Measurements from ENCODE around the gene GRID2. TPM values are rescaled to one million over a fixed set of nuclear protein-coding genes. Genes with fewer than 3 reads are reported as not detected.

Gene GRID2
- total RNA-seq, 6 experiments from 2014 or later = not detected

DNA sequence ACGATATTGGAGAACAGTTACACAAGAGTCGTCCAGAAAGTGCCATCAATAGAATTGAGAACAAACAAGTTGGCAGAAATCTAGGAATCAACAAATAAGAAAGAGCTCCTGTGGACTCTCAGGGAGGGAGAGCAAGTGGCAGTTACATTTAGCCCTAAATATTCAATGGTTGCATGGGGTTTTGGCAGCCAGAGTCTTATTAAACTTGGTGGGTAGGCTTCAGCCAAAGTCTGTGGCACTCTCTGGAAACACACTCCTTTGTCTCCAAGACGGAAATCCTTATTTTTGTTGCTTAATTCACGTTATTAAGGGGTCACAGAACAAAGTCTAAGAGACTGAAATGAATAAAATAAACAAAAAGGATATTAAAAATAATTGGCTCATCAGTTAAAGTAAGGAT, 782.6 kb downstream of the GRID2 start:
- no peaks in the 10 kb centered on the region; the same call in 1 of the 2 replicates for H3K27me3 Mint-ChIP-seq (ENCODE audit: insufficient read depth)
- no peak for DNase-seq
- TF ChIP-seq, protein P1, sequence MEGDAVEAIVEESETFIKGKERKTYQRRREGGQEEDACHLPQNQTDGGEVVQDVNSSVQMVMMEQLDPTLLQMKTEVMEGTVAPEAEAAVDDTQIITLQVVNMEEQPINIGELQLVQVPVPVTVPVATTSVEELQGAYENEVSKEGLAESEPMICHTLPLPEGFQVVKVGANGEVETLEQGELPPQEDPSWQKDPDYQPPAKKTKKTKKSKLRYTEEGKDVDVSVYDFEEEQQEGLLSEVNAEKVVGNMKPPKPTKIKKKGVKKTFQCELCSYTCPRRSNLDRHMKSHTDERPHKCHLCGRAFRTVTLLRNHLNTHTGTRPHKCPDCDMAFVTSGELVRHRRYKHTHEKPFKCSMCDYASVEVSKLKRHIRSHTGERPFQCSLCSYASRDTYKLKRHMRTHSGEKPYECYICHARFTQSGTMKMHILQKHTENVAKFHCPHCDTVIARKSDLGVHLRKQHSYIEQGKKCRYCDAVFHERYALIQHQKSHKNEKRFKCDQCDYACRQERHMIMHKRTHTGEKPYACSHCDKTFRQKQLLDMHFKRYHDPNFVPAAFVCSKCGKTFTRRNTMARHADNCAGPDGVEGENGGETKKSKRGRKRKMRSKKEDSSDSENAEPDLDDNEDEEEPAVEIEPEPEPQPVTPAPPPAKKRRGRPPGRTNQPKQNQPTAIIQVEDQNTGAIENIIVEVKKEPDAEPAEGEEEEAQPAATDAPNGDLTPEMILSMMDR (IDR thresholded peaks at IDR 0.05) = no peak
- H3K4me1 Mint-ChIP-seq (ENCODE audit: low read depth) = no peaks in the 10 kb centered on the region
- H3K9me3 Mint-ChIP-seq = peaks cover 25% of the 10 kb centered on the region
- H3K36me3 Mint-ChIP-seq (ENCODE audit: low read depth) = no peaks in the 10 kb centered on the region
- H3K27ac Mint-ChIP-seq = no peak overlapping the region
- H3K4me3 Mint-ChIP-seq = no peak overlapping the region

DNA sequence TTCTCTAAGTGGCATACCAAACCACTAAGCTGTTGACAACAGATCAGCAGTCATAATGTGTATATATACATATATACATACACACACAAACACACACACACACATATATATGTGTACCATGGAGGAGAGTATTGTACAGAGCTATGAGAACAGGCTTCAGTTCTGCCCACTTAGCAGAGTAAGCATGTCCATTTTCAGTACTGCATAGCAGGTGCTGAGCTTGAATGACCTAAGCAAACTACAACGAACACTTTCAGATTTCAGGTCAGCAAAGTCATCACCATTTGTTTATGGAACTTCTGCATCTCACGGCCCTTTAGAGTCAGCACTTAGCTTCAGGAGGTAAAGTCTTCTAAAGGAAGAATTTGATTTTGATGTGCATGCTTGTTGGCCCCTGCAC, 789.0 kb downstream of the GRID2 start:
- 0 out of 2 replicates have a peak, but pooled peaks cover 4% of the 10 kb centered on the region for H3K36me3 Mint-ChIP-seq (ENCODE audit: low read depth)
- no peak overlapping the region for H3K4me3 Mint-ChIP-seq
- H3K4me1 Mint-ChIP-seq (ENCODE audit: low read depth) = no peaks in the 10 kb centered on the region
- no peak overlapping the region for H3K27ac Mint-ChIP-seq
- H3K27me3 Mint-ChIP-seq (ENCODE audit: insufficient read depth) = no peaks in the 10 kb centered on the region
- TF ChIP-seq, protein P1 (IDR thresholded peaks at IDR 0.05) = no peak
- DNase-seq = no peak
- peaks cover 18% of the 10 kb centered on the region for H3K9me3 Mint-ChIP-seq

DNA sequence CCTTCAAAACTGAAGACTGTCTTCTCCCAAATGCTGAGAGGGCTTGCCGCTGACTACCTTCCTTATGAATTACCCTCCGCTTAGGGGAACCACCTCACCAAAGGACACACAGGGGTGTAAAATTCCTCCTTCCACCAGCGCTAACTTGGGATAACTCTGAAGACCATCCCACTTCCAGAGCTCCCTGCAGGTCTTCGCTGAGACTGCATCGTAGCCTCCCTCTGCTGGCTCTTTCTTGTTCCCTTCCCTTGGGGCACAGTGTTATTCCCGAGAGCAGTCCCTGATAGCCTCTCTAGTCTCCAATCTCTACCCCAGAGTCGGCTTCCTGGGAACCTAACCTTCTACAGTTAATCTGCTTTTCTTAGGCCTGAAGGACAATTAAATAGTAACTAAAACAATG, 799.3 kb downstream of the GRID2 start:
- no peaks in the 10 kb centered on the region; the same call in none of the 2 replicates for H3K27me3 Mint-ChIP-seq (ENCODE audit: insufficient read depth)
- H3K4me3 Mint-ChIP-seq = no peak overlapping the region
- no peaks in the 10 kb centered on the region for H3K4me1 Mint-ChIP-seq (ENCODE audit: low read depth)
- DNase-seq = no peak
- peaks cover 31% of the 10 kb centered on the region for H3K9me3 Mint-ChIP-seq
- H3K27ac Mint-ChIP-seq = no peak overlapping the region
- TF ChIP-seq, protein P1 (IDR thresholded peaks at IDR 0.05) = no peak
- H3K36me3 Mint-ChIP-seq (ENCODE audit: low read depth) = no peaks in the 10 kb centered on the region

DNA sequence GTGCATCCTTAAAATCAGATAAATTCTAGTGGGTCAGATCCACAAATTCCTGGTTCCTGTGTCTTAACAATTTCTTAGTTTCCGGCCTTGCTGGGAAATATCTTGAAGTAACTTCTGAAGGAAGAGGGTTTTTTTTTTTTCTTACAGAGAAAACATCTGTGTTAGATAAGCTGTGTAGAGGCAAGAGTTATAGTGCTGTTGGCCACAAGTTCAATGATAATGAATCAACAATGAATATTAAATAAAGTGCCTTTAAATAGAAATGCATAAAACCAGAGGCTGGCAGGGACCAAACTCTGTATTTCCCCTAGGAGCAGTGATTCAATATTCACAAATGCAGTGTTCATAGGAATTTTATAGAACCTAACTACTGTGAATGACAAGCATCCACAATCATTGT, 812.9 kb downstream of the GRID2 start:
- H3K4me3 Mint-ChIP-seq = no peak overlapping the region
- no peak overlapping the region for H3K27ac Mint-ChIP-seq
- no peaks in the 10 kb centered on the region for H3K27me3 Mint-ChIP-seq (ENCODE audit: insufficient read depth)
- H3K9me3 Mint-ChIP-seq = peaks cover 35% of the 10 kb centered on the region
- TF ChIP-seq, protein P1 (IDR thresholded peaks at IDR 0.05) = no peak
- H3K36me3 Mint-ChIP-seq (ENCODE audit: low read depth) = no peaks in the 10 kb centered on the region
- no peaks in the 10 kb centered on the region for H3K4me1 Mint-ChIP-seq (ENCODE audit: low read depth)
- DNase-seq = no peak

DNA sequence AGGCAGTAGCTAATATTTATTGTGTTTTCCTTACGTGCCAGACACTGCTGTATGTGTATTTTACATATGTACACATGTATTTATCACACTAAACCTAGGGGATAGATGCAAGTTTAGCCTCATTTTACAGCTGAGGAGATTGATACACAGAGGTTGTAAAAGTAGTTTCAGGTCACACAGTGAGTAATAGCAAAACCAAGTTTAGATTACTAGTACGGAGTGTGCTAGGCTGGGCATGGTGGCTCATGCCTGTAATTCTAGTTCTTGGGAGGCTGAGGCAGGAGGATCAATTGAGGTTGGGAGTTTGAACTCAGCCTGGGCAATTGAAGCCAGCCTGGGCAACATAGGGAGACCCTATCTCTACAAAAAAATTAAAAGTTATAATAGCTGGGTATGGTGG, 823.7 kb downstream of the GRID2 start:
- no peak for DNase-seq
- H3K27me3 Mint-ChIP-seq (ENCODE audit: insufficient read depth) = no peaks in the 10 kb centered on the region

More for the DNA sequence above, 823.7 kb downstream of the GRID2 start:
- H3K36me3 Mint-ChIP-seq (ENCODE audit: low read depth) = no peaks in the 10 kb centered on the region
- TF ChIP-seq, protein P1 (IDR thresholded peaks at IDR 0.05) = no peak
- peaks cover 4% of the 10 kb centered on the region for H3K9me3 Mint-ChIP-seq
- no peak overlapping the region for H3K27ac Mint-ChIP-seq
- H3K4me3 Mint-ChIP-seq = no peak overlapping the region
- H3K4me1 Mint-ChIP-seq (ENCODE audit: low read depth) = no peaks in the 10 kb centered on the region
